Tibial artery (tissue), 4 donors: ENCODE measurements around the gene USP40.
A peak's percentile ranks its signal among the peaks of the same experiment; 100 is the strongest.

Experiments used
- DNase-seq, 2 donors: peaks; one replicate each; pipeline ENCODE4 v3.0.0-alpha.2; 2019
- H3K27ac ChIP-seq, 2 donors: fragments of 200-600 bp; sonication (generic) in 1 of 2; 1 replicate in 1 of 2; 2 replicates in 1 of 2; pipeline ENCODE4 v1.5.1; 2018 to 2019; ENCODE audit warnings: mild to moderate bottlenecking in 1 of 2
- H3K27me3 ChIP-seq, 2 donors: fragments of 200-600 bp; sonication (generic) in 1 of 2; one replicate each; pipeline versions ENCODE4 v1.5.1 to v1.6.0; 2016 to 2019
- H3K36me3 ChIP-seq, 3 donors: fragments of 200-600 bp; sonication (generic) in 2 of 3; one replicate each; pipeline ENCODE4 v1.5.1; 2016 to 2019; ENCODE audit warnings: mild to moderate bottlenecking in 2 of 3
- H3K4me1 ChIP-seq, 4 donors: fragments of 200-600 bp; sonication (generic) in 2 of 4; 1 replicate in 3 of 4; 2 replicates in 1 of 4; pipeline ENCODE4 v1.5.1; 2016 to 2019
- H3K4me3 ChIP-seq, 2 donors: fragments of 200-600 bp; sonication (generic) in 1 of 2; 1 replicate in 1 of 2; 2 replicates in 1 of 2; pipeline ENCODE4 v1.5.1; 2018 to 2019; ENCODE audit warnings: mild to moderate bottlenecking in 2 of 2
- H3K9me3 ChIP-seq, 3 donors: fragments of 200-600 bp; sonication (generic) in 1 of 3; one replicate each; pipeline ENCODE4 v1.5.1; 2016 to 2019
- intact Hi-C: fragments of 100-400 bp; cut with DNase I; formaldehyde crosslinking; loops from one replicate; pipeline ENCODE4 v1.15.0; 2023; ENCODE audit warnings: low total_unique reads
- TF ChIP-seq, protein P1 (sequence below), 2 experiments: fragments of 200-600 bp in 1 of 2; fragments of 450-650 bp in 1 of 2; IDR thresholded peaks; one replicate each; pipeline ENCODE4 v1.5.1; 2017 to 2019; ENCODE audit warnings: antibody characterized with exemption in 2 of 2, mild to moderate bottlenecking in 1 of 2, moderate library complexity in 1 of 2

USP40 gene, protein sequence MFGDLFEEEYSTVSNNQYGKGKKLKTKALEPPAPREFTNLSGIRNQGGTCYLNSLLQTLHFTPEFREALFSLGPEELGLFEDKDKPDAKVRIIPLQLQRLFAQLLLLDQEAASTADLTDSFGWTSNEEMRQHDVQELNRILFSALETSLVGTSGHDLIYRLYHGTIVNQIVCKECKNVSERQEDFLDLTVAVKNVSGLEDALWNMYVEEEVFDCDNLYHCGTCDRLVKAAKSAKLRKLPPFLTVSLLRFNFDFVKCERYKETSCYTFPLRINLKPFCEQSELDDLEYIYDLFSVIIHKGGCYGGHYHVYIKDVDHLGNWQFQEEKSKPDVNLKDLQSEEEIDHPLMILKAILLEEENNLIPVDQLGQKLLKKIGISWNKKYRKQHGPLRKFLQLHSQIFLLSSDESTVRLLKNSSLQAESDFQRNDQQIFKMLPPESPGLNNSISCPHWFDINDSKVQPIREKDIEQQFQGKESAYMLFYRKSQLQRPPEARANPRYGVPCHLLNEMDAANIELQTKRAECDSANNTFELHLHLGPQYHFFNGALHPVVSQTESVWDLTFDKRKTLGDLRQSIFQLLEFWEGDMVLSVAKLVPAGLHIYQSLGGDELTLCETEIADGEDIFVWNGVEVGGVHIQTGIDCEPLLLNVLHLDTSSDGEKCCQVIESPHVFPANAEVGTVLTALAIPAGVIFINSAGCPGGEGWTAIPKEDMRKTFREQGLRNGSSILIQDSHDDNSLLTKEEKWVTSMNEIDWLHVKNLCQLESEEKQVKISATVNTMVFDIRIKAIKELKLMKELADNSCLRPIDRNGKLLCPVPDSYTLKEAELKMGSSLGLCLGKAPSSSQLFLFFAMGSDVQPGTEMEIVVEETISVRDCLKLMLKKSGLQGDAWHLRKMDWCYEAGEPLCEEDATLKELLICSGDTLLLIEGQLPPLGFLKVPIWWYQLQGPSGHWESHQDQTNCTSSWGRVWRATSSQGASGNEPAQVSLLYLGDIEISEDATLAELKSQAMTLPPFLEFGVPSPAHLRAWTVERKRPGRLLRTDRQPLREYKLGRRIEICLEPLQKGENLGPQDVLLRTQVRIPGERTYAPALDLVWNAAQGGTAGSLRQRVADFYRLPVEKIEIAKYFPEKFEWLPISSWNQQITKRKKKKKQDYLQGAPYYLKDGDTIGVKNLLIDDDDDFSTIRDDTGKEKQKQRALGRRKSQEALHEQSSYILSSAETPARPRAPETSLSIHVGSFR

DNA sequence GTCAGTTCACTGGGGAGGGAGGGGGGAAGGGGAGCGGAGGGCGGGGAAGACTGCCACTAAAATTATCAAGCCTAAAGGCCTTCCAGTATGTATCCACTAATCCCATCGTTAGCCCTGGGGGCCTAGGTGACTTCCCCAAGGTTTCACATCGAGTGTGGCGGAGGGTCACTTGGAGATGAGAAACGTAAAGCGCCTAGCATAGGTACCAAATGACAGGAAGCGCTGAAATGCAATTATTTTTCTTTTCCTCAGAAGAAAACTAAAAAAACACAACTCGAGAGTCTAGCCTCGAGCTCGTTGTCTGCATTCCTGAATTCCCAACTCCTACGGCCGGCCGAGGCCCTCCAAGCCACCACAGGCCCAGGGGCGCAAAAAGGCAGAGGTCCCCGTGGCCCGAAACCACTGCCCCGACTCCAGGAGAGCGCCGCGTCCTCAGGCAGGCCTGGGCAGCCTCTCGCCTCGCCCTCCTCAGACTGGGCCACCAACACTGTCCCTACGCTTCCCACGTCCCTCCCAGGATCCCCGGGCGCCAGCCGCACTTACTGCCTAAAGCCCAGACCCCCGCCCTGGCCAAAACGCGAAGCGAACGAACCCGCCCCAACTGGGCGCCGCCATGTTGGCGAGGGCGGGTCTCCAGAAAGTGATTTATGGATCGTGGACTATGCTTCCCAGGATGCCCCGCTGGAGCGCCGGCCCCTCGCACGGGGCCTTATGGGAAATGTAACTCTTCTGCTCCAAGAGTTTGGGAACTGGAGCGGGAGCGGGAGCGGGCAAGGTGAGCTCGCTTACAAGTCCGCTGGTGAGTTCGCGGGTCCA is at the start of gene USP40:
USP40 (minus strand) TSS at position 642 of the 816 bp plus-strand sequence. CDS start 1,228 bp downstream, outside the sequence.
- Histone ChIP-seq H3K4me3 (peak within 1 kb of the TSS; percentile 76 to 79), H3K9me3 (no peaks in the 10 kb centered on the region), H3K36me3 (no peaks in the 10 kb centered on the region), H3K27me3 (no peaks in the 10 kb centered on the region), H3K27ac (peak within 1 kb of the TSS; percentile 89 to 94), H3K4me1 (peaks cover 0 to 9% (median 0%) of the 10 kb centered on the region in 4 donors)
- TF ChIP-seq, protein P1, sequence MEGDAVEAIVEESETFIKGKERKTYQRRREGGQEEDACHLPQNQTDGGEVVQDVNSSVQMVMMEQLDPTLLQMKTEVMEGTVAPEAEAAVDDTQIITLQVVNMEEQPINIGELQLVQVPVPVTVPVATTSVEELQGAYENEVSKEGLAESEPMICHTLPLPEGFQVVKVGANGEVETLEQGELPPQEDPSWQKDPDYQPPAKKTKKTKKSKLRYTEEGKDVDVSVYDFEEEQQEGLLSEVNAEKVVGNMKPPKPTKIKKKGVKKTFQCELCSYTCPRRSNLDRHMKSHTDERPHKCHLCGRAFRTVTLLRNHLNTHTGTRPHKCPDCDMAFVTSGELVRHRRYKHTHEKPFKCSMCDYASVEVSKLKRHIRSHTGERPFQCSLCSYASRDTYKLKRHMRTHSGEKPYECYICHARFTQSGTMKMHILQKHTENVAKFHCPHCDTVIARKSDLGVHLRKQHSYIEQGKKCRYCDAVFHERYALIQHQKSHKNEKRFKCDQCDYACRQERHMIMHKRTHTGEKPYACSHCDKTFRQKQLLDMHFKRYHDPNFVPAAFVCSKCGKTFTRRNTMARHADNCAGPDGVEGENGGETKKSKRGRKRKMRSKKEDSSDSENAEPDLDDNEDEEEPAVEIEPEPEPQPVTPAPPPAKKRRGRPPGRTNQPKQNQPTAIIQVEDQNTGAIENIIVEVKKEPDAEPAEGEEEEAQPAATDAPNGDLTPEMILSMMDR (IDR thresholded peaks at IDR 0.05), result no peak
- intact Hi-C loops, result loop anchor here (10.0 kb wide), 1 partner anchor 82 kb away; no protein-coding TSS in a partner anchor
- peak; percentile 87 to 90 for DNase-seq

DNA sequence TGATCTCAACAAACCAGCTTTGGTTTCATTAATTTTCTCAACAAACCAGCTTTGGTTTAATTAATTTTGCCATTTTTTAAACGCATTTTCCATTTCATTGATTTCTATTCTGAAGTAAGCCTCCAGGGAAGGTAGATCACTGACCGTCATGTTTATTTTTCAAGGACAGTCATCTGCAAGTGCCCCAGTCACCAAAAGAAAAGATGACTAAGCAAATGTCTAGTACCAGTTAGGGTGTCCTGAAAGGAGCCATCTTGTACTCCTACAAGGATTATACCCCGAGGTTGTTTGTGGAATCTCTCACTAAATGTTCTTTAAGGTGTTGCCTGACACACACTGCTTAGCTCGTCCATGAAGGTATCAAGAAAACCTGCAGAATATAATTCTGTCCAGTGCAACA is 44.7 kb upstream of the USP40 start:
- no peak for DNase-seq
- Histone ChIP-seq H3K27me3 (no peaks in the 10 kb centered on the region), H3K36me3 (no peaks in the 10 kb centered on the region), H3K9me3 (peaks cover 0 to 6% (median 0%) of the 10 kb centered on the region in 3 donors), H3K4me1 (no peaks in the 10 kb centered on the region), H3K27ac (no peak overlapping the region), H3K4me3 (no peak overlapping the region)
- intact Hi-C loops, result no loop called here
- TF ChIP-seq, protein P1 (IDR thresholded peaks at IDR 0.05), result no peak

DNA sequence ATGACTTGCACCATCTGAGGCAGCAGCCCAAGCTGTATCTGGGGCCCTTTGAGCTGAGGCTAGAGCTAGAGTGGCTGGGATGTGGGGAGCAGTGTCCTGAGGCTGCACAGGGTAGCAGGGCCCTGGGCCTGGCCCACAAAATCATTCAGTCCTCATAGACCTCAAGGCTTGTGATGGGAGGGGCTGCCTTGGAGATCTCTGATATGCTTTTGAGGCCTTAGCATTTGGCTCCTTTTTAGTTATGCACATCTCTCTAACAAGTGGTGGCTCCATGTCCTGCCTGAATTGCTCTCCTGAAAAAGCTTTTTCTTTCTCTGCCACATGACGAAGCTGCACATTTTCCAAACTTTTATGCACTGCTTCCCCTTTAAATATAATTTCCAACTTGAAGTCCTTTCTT is 39.1 kb upstream of the USP40 start:
- Histone ChIP-seq H3K9me3 (peaks cover 0 to 5% (median 0%) of the 10 kb centered on the region in 3 donors), H3K27me3 (no peaks in the 10 kb centered on the region), H3K27ac (no peak overlapping the region), H3K4me3 (no peak overlapping the region), H3K4me1 (no peaks in the 10 kb centered on the region), H3K36me3 (no peaks in the 10 kb centered on the region)
- DNase-seq, result no peak
- intact Hi-C loops, result no loop called here
- TF ChIP-seq, protein P1 (IDR thresholded peaks at IDR 0.05), result no peak

DNA sequence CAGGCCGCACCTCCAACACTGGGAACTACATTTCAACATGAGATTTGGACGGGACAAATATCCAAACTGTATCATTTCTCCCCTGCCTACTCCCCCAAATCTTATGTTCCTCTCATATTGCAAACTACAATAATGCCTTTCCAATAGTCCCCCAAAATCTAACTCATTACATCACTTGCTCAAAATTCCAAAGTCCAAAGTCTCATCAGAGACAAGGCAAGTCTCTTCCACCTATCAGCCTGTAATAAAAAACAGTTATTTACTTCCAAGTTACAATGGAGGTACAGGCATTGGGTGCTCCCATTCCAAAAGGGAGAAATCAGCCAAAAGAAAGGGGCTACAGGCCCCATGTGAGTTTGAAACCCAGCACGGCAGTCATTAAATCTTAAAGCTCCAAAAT is 38.2 kb upstream of the USP40 start:
- intact Hi-C loops, result no loop called here
- Histone ChIP-seq H3K4me1 (no peaks in the 10 kb centered on the region), H3K4me3 (no peak overlapping the region), H3K36me3 (no peaks in the 10 kb centered on the region), H3K9me3 (no peaks in the 10 kb centered on the region), H3K27ac (no peak overlapping the region), H3K27me3 (no peaks in the 10 kb centered on the region)
- DNase-seq, result no peak
- TF ChIP-seq, protein P1 (IDR thresholded peaks at IDR 0.05), result no peak
